MM.1S (cell line): Measurements from ENCODE around the gene SRRM1.

ENCODE experiments used
- DNase-seq: peaks from one replicate; pipeline ENCODE4 v3.0.0-alpha.2; 2015
- H2AFZ ChIP-seq: fragments of 300-600 bp; sonication (generic); 2 replicates; pipeline ENCODE4 v1.6.0; 2016; ENCODE audit warnings: antibody characterized with exemption, low read length
- H3F3A ChIP-seq: fragments of 300-600 bp; sonication (generic); 2 replicates; pipeline ENCODE4 v1.6.1; 2016; ENCODE audit warnings: mild to moderate bottlenecking, antibody characterized with exemption, low read length, moderate library complexity, mixed read lengths; ENCODE audit not compliant: insufficient read depth
- H3K27ac ChIP-seq: fragments of 300-600 bp; sonication (generic); 2 replicates; pipeline ENCODE4 v1.5.1; 2016; ENCODE audit warnings: mild to moderate bottlenecking, low read length
- H3K27me3 ChIP-seq: fragments of 300-600 bp; sonication (generic); replicated peaks from 2 replicates; pipeline ENCODE4 v1.6.0; 2016; ENCODE audit warnings: low read length; ENCODE audit not compliant: insufficient read depth
- H3K36me3 ChIP-seq: fragments of 300-600 bp; sonication (generic); replicated peaks from 2 replicates; pipeline ENCODE4 v1.6.1; 2016; ENCODE audit warnings: mild to moderate bottlenecking, low read length, mixed read lengths; ENCODE audit not compliant: insufficient read depth
- H3K4me1 ChIP-seq: fragments of 300-600 bp; sonication (generic); 2 replicates; pipeline ENCODE4 v1.6.1; 2016; ENCODE audit warnings: low read length, mixed read lengths
- H3K4me2 ChIP-seq: fragments of 300-600 bp; sonication (generic); 2 replicates; pipeline ENCODE4 v1.6.0; 2016; ENCODE audit warnings: low read depth, low read length
- H3K4me3 ChIP-seq: fragments of 300-600 bp; sonication (generic); 2 replicates; pipeline ENCODE4 v1.5.1; 2016; ENCODE audit warnings: low read length, mixed read lengths
- H3K79me2 ChIP-seq: fragments of 300-600 bp; sonication (generic); 2 replicates; pipeline ENCODE4 v1.6.1; 2016; ENCODE audit warnings: mixed run types, low read length, mixed read lengths
- H3K9ac ChIP-seq: fragments of 300-600 bp; sonication (generic); 2 replicates; pipeline ENCODE4 v1.6.1; 2016; ENCODE audit warnings: low read length, mixed read lengths
- H3K9me2 ChIP-seq: fragments of 300-600 bp; sonication (generic); replicated peaks from 2 replicates; pipeline ENCODE4 v1.6.1; 2016; ENCODE audit warnings: mild to moderate bottlenecking, low read length, mixed read lengths; ENCODE audit not compliant: insufficient read depth
- H3K9me3 ChIP-seq: fragments of 300-600 bp; sonication (generic); replicated peaks from 2 replicates; pipeline ENCODE4 v1.6.1; 2016; ENCODE audit warnings: mild to moderate bottlenecking, low read length, mixed read lengths; ENCODE audit not compliant: insufficient read depth
- H4K20me1 ChIP-seq: fragments of 300-600 bp; sonication (generic); 2 replicates; pipeline ENCODE4 v1.6.1; 2016; ENCODE audit warnings: mild to moderate bottlenecking, low read length, moderate library complexity, mixed read lengths; ENCODE audit not compliant: insufficient read depth
- EZH2 ChIP-seq: fragments of 300-600 bp; sonication (generic); optimal IDR thresholded peaks from 2 replicates; pipeline ENCODE3; 2017; ENCODE audit warnings: low read depth, mild to moderate bottlenecking, antibody characterized with exemption, low read length, mixed read lengths
- EZH2phosphoT487 ChIP-seq: fragments of 300-600 bp; sonication (generic); IDR thresholded peaks from 2 replicates; pipeline ENCODE4 v1.6.1; 2018; ENCODE audit warnings: antibody characterized with exemption, low read length
- TF ChIP-seq, protein P1 (sequence below): fragments of 300-600 bp; sonication (generic); IDR thresholded peaks from 2 replicates; pipeline ENCODE4 v1.5.1; 2016; ENCODE audit warnings: antibody characterized with exemption, low read length, mixed read lengths

Gene SRRM1

DNA sequence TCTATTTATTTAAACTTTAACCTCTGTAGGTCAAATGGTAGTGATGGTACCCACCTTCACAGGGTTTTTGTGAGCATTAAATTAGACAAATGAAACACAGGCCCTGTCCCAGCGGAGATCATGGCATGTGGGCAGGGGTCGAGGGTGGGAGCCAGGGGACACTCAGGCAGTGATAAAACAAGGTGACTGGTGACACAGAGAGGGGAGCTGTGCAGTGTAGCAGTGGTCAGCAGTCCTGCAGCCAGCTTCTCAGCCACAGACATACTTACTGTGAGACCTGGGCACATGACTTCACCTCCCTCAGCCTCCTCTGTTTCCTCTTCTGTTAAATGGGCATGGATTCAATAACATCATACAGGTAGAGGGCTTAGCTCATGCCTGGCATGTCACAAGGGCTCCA lies 44.9 kb downstream of the SRRM1 start:
- Histone ChIP-seq H3K27ac (no peak overlapping the region), H3K4me3 (no peak overlapping the region), H3F3A (no peaks in the 10 kb centered on the region), H3K4me2 (no peak overlapping the region), H4K20me1 (no peaks in the 10 kb centered on the region), H3K27me3 (no peaks in the 10 kb centered on the region), H3K79me2 (no peaks in the 10 kb centered on the region), H2AFZ (no peak overlapping the region), H3K9ac (no peak overlapping the region), H3K4me1 (no peaks in the 10 kb centered on the region), H3K36me3 (no peaks in the 10 kb centered on the region), H3K9me3 (no peaks in the 10 kb centered on the region), H3K9me2 (no peaks in the 10 kb centered on the region)
- no peak for DNase-seq
- TF ChIP-seq, protein P1, sequence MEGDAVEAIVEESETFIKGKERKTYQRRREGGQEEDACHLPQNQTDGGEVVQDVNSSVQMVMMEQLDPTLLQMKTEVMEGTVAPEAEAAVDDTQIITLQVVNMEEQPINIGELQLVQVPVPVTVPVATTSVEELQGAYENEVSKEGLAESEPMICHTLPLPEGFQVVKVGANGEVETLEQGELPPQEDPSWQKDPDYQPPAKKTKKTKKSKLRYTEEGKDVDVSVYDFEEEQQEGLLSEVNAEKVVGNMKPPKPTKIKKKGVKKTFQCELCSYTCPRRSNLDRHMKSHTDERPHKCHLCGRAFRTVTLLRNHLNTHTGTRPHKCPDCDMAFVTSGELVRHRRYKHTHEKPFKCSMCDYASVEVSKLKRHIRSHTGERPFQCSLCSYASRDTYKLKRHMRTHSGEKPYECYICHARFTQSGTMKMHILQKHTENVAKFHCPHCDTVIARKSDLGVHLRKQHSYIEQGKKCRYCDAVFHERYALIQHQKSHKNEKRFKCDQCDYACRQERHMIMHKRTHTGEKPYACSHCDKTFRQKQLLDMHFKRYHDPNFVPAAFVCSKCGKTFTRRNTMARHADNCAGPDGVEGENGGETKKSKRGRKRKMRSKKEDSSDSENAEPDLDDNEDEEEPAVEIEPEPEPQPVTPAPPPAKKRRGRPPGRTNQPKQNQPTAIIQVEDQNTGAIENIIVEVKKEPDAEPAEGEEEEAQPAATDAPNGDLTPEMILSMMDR = no peak

DNA sequence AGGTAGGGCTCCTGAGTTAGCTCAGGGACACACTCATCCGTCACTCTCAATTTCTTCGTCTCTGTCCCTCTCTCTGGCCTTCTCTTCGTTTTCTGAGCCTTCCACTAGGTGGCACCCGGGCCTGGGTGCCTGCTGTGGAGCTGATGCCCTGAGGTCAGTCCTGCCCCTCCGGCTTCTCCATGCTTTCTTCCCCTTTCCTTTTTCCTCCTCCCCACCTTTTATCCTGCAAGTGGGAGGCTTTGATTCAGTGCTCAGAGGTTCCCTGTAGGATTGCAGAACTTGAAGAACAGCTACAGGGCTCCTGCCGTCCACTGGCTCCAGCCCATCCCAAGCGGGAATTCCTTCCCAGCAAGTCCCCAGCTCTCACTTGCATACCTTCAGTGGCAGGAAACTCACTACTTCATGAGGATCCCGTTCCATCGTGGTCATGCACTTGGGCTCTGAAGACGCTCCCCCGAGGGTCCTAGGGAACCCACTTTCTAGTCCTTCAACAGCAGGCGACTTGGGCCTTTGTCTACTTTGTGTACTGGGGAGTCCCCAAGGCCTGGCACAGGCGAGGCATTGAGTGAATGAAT lies 45.6 kb downstream of the SRRM1 start:
- Histone ChIP-seq H3K27me3 (no peaks in the 10 kb centered on the region), H4K20me1 (no peaks in the 10 kb centered on the region), H3K4me1 (peaks cover 1% of the 10 kb centered on the region), H3K36me3 (no peaks in the 10 kb centered on the region), H3K4me2 (no peak overlapping the region), H3K4me3 (no peak overlapping the region), H3F3A (no peaks in the 10 kb centered on the region), H2AFZ (no peak overlapping the region), H3K9ac (no peak overlapping the region), H3K9me3 (no peaks in the 10 kb centered on the region), H3K9me2 (no peaks in the 10 kb centered on the region), H3K79me2 (no peaks in the 10 kb centered on the region), H3K27ac (no peak overlapping the region)
- TF ChIP-seq, protein P1 = peak; percentile 95
- no peak for TF ChIP-seq EZH2phosphoT487
- DNase-seq = peak; percentile 66

GRCh38 chr1:24691051-24691450 lies 47.9 kb downstream of the SRRM1 start:
- Histone ChIP-seq H3K27me3 (no peaks in the 10 kb centered on the region), H3F3A (0 out of 2 replicates have a peak, but pooled peaks cover 3% of the 10 kb centered on the region), H4K20me1 (no peaks in the 10 kb centered on the region), H3K4me1 (peaks cover 11% of the 10 kb centered on the region), H3K9me3 (no peaks in the 10 kb centered on the region), H3K36me3 (no peaks in the 10 kb centered on the region), H3K4me2 (no peak overlapping the region), H3K79me2 (no peaks in the 10 kb centered on the region), H3K9me2 (no peaks in the 10 kb centered on the region), H3K4me3 (no peak overlapping the region), H2AFZ (no peak overlapping the region), H3K27ac (no peak overlapping the region), H3K9ac (no peak overlapping the region)
- TF ChIP-seq, protein P1 = no peak
- TF ChIP-seq EZH2 (no peak), EZH2phosphoT487 (no peak)
- DNase-seq = no peak
